Liver (tissue), 9 donors: Measurements from ENCODE around the gene KCTD3. TPM values are rescaled to one million over a fixed set of nuclear protein-coding genes. Genes with fewer than 3 reads are reported as not detected.

Experiments used
- DNase-seq: peaks from one replicate; pipeline ENCODE4 v3.0.0-alpha.2; 2017; ENCODE audit warnings: low spot score
- H3K27ac ChIP-seq, 2 donors: one replicate each; pipeline ENCODE4 v1.7.0; 2013; ENCODE audit warnings: inconsistent platforms in 2 of 2, low read length in 2 of 2, control low read depth in 1 of 2, low read depth in 1 of 2, mild to moderate bottlenecking in 1 of 2
- H3K27me3 ChIP-seq, 4 donors: one replicate each; pipeline versions ENCODE4 v1.6.1 to v1.7.0; 2013; ENCODE audit warnings: low read length in 3 of 4, inconsistent platforms in 1 of 4, mild to moderate bottlenecking in 1 of 4, moderate library complexity in 1 of 4; ENCODE audit not compliant: control insufficient read depth in 4 of 4, insufficient read depth in 4 of 4
- H3K36me3 ChIP-seq, 4 donors: one replicate each; pipeline versions ENCODE4 v1.6.1 to v1.7.0; 2013; ENCODE audit warnings: low read length in 3 of 4, mild to moderate bottlenecking in 3 of 4, low read depth in 1 of 4, moderate library complexity in 1 of 4; ENCODE audit not compliant: control insufficient read depth in 4 of 4, insufficient read depth in 3 of 4
- H3K4me1 ChIP-seq, 4 donors: one replicate each; pipeline versions ENCODE4 v1.6.1 to v1.7.0; 2013; ENCODE audit warnings: low read length in 3 of 4, mild to moderate bottlenecking in 3 of 4, moderate library complexity in 1 of 4; ENCODE audit not compliant: control insufficient read depth in 4 of 4, insufficient read depth in 4 of 4
- H3K4me3 ChIP-seq, 3 donors: one replicate each; pipeline versions ENCODE4 v1.6.1 to v1.7.0; 2013; ENCODE audit warnings: low read length in 3 of 3, control low read depth in 1 of 3, low read depth in 1 of 3, mild to moderate bottlenecking in 1 of 3
- H3K9ac ChIP-seq, 2 donors: one replicate each; pipeline ENCODE4 v1.7.0; 2013; ENCODE audit warnings: low read length in 2 of 2, mild to moderate bottlenecking in 2 of 2, moderate library complexity in 2 of 2, control low read depth in 1 of 2, low read depth in 1 of 2
- H3K9me3 ChIP-seq, 4 donors: one replicate each; pipeline versions ENCODE4 v1.6.1 to v1.7.0; 2013; ENCODE audit warnings: low read length in 3 of 4; ENCODE audit not compliant: control insufficient read depth in 4 of 4
- FOXA1 ChIP-seq: IDR thresholded peaks from 2 replicates; pipeline ENCODE4 v1.6.1; 2016; ENCODE audit warnings: antibody characterized with exemption
- FOXA2 ChIP-seq: IDR thresholded peaks from 2 replicates; pipeline ENCODE4 v1.6.1; 2016; ENCODE audit warnings: antibody characterized with exemption
- GABPA ChIP-seq, 2 donors: IDR thresholded peaks in 1 of 2; conservative IDR thresholded peaks in 1 of 2; 2 replicates each; pipeline ENCODE4 v1.6.1; 2016; ENCODE audit warnings: antibody characterized with exemption in 2 of 2, mild to moderate bottlenecking in 1 of 2, moderate library complexity in 1 of 2
- NR2F2 ChIP-seq: IDR thresholded peaks from 2 replicates; pipeline ENCODE4 v1.6.1; 2016; ENCODE audit warnings: antibody characterized with exemption
- RXRA ChIP-seq, 2 donors: IDR thresholded peaks; 2 replicates each; pipeline ENCODE4 v1.6.1; 2017 to 2018; ENCODE audit warnings: antibody characterized with exemption in 2 of 2, mild to moderate bottlenecking in 1 of 2
- SP1 ChIP-seq: IDR thresholded peaks from 2 replicates; pipeline ENCODE4 v1.6.1; 2018; ENCODE audit warnings: antibody characterized with exemption, mild to moderate bottlenecking
- TAF1 ChIP-seq: conservative IDR thresholded peaks from 2 replicates; pipeline ENCODE4 v1.6.1; 2016; ENCODE audit warnings: antibody characterized with exemption, mild to moderate bottlenecking
- YY1 ChIP-seq: IDR thresholded peaks from 2 replicates; pipeline ENCODE4 v1.6.1; 2016; ENCODE audit warnings: antibody characterized with exemption, mild to moderate bottlenecking
- WGBS: extraction: QIAGEN DNeasy Blood & Tissue Kit; methylation state at CpG from one replicate; pipeline ENCODE4 v1.1.7; 2013; 5-methylcytosine and 5-hydroxymethylcytosine counted together
- polyA plus RNA-seq, 2 donors: library from polyadenylated mRNA; stranded (reverse) in 1 of 2; unstranded in 1 of 2; fragments of 200-250 nt in 1 of 2; fragments of >200 nt in 1 of 2; fragmentation: Nextera tagmentation in 1 of 2; extraction: Ambion mirVana in 1 of 2; gene quantifications; one replicate each; pipeline versions ENCODE4 v1.2.1 to v1.2.3, GENCODE V29; 2013 to 2015
- total RNA-seq, 2 donors: library from RNA; depleted of rRNA; stranded (reverse); fragments of >200 nt; gene quantifications; one replicate each; pipeline ENCODE4 v1.2.3, GENCODE V29; 2014
- TF ChIP-seq, protein P1 (sequence below): IDR thresholded peaks from 2 replicates; pipeline ENCODE4 v1.6.1; 2016; ENCODE audit warnings: antibody characterized with exemption
- TF ChIP-seq, protein P2 (sequence below): IDR thresholded peaks from 2 replicates; pipeline ENCODE4 v1.6.1; 2016; ENCODE audit warnings: antibody characterized with exemption
- TF ChIP-seq, protein P3 (sequence below): fragments of 150-350 bp; IDR thresholded peaks from 2 replicates; pipeline ENCODE4 v1.5.1; 2017; ENCODE audit warnings: improper control_type of control experiment, low read depth, low read length; ENCODE audit not compliant: missing input control
- TF ChIP-seq, protein P4 (sequence below): IDR thresholded peaks from 2 replicates; pipeline ENCODE4 v1.6.1; 2016; ENCODE audit warnings: antibody characterized with exemption, mild to moderate bottlenecking
- donor health status: healthy.
- donor health status: healthy.
- donor health status: healthy.
- donor health status: healthy.
- donor health status: healthy.

Gene KCTD3
- total and polyA plus RNA-seq, 4 donors: 20.8 to 58.7 (median 26.1) TPM

DNA sequence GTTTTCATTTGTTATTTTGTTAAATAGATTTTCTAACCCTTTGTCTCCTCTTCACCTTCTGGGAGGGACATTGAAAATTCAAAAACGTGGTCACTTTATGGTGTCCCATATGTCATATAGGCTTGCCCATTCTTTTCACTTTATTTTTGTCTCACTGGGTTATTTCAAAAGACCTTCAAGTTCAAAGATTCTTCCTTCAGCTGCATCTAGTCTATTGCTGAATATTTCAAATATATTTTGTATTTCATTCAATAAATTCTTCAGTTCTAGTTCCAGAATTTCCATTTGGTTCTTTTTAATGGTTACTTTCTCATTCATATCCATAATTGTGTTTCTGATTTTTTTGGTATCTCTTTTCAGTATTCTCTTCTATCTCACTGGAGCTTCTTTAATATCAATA, 11.6 kb upstream of the KCTD3 start:
- Histone ChIP-seq H3K4me1 (peaks cover 1 to 7% (median 4%) of the 10 kb centered on the region in 4 donors), H3K9ac (no peak overlapping the region), H3K9me3 (no peaks in the 10 kb centered on the region), H3K27me3 (no peaks in the 10 kb centered on the region), H3K27ac (no peak overlapping the region), H3K4me3 (no peak overlapping the region), H3K36me3 (no peaks in the 10 kb centered on the region)
- 73% methylated on average over 1 of the region's 1 CpG for WGBS
- DNase-seq: no peak
- no peak for TF ChIP-seq RXRA (IDR thresholded peaks at IDR 0.05)
- no peak for TF ChIP-seq YY1

DNA sequence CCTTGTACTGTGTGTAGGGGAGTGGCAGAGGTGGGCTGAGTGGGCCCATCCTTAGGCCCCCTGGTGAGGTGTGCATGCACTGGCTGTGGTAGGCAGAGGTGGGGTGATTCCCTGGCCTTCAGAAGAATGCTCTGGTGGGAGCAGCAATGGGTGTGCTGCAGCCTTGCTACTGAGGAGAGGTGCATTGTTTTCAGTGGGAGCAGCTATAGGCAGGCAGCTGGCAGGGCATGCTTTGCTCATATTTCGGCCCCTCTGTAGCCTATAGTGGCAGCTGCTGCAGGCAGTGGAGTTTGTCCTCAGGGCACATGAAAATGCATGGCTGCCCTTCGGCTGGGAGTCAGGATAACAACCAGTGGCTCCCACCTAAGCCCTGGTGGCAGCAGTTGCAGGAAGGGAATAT, 10.1 kb upstream of the KCTD3 start:
- H3K4me1 ChIP-seq: peaks cover 1 to 7% (median 4%) of the 10 kb centered on the region in 4 donors
- DNase-seq: no peak
- no peaks in the 10 kb centered on the region for H3K9me3 ChIP-seq
- H3K9ac ChIP-seq: no peak overlapping the region
- WGBS: 92% methylated on average over 2 of the region's 2 CpGs
- H3K36me3 ChIP-seq: no peaks in the 10 kb centered on the region
- no peak overlapping the region for H3K27ac ChIP-seq
- no peaks in the 10 kb centered on the region for H3K27me3 ChIP-seq
- H3K4me3 ChIP-seq: no peak overlapping the region
- no peak for TF ChIP-seq SP1
- TF ChIP-seq, protein P1, sequence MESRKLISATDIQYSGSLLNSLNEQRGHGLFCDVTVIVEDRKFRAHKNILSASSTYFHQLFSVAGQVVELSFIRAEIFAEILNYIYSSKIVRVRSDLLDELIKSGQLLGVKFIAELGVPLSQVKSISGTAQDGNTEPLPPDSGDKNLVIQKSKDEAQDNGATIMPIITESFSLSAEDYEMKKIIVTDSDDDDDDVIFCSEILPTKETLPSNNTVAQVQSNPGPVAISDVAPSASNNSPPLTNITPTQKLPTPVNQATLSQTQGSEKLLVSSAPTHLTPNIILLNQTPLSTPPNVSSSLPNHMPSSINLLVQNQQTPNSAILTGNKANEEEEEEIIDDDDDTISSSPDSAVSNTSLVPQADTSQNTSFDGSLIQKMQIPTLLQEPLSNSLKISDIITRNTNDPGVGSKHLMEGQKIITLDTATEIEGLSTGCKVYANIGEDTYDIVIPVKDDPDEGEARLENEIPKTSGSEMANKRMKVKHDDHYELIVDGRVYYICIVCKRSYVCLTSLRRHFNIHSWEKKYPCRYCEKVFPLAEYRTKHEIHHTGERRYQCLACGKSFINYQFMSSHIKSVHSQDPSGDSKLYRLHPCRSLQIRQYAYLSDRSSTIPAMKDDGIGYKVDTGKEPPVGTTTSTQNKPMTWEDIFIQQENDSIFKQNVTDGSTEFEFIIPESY: no peak

DNA sequence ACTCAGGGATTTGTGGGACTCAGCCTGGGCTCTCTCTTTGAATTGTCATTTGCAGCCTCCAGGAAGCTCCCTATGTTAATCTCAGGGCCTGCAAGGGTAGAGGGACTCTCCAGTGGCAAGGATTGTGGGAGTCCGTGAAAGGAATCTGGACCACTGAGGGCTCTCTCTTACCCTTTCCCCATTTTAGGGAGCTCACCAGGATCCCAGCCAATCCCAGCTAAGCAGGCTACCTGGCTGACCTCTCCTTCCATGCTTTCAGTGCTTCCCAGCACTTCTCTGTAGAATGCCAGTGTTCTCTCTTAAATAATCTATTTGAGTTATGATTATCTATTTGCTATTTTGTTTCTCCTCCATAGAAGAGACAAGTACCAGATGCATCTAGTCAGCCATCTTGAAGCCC, 9.6 kb upstream of the KCTD3 start:
- Histone ChIP-seq H3K9ac (no peak overlapping the region), H3K9me3 (no peaks in the 10 kb centered on the region), H3K27me3 (no peaks in the 10 kb centered on the region), H3K4me1 (peaks cover 1 to 7% (median 4%) of the 10 kb centered on the region in 4 donors), H3K27ac (no peak overlapping the region), H3K4me3 (no peak overlapping the region), H3K36me3 (no peaks in the 10 kb centered on the region)
- no peak for DNase-seq
- TF ChIP-seq, protein P1: no peak
- no peak for TF ChIP-seq FOXA2
- TF ChIP-seq FOXA1: no peak
- TF ChIP-seq GABPA (IDR thresholded peaks at IDR 0.05 in 1 of 2, conservative IDR thresholded peaks at IDR 0.05 in 1 of 2): no peak
- TF ChIP-seq YY1: no peak
- TF ChIP-seq SP1: no peak
- TF ChIP-seq, protein P2, sequence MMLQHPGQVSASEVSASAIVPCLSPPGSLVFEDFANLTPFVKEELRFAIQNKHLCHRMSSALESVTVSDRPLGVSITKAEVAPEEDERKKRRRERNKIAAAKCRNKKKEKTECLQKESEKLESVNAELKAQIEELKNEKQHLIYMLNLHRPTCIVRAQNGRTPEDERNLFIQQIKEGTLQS: no peak
- no peak for TF ChIP-seq NR2F2
- TF ChIP-seq, protein P3, sequence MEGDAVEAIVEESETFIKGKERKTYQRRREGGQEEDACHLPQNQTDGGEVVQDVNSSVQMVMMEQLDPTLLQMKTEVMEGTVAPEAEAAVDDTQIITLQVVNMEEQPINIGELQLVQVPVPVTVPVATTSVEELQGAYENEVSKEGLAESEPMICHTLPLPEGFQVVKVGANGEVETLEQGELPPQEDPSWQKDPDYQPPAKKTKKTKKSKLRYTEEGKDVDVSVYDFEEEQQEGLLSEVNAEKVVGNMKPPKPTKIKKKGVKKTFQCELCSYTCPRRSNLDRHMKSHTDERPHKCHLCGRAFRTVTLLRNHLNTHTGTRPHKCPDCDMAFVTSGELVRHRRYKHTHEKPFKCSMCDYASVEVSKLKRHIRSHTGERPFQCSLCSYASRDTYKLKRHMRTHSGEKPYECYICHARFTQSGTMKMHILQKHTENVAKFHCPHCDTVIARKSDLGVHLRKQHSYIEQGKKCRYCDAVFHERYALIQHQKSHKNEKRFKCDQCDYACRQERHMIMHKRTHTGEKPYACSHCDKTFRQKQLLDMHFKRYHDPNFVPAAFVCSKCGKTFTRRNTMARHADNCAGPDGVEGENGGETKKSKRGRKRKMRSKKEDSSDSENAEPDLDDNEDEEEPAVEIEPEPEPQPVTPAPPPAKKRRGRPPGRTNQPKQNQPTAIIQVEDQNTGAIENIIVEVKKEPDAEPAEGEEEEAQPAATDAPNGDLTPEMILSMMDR: no peak
- TF ChIP-seq, protein P4, sequence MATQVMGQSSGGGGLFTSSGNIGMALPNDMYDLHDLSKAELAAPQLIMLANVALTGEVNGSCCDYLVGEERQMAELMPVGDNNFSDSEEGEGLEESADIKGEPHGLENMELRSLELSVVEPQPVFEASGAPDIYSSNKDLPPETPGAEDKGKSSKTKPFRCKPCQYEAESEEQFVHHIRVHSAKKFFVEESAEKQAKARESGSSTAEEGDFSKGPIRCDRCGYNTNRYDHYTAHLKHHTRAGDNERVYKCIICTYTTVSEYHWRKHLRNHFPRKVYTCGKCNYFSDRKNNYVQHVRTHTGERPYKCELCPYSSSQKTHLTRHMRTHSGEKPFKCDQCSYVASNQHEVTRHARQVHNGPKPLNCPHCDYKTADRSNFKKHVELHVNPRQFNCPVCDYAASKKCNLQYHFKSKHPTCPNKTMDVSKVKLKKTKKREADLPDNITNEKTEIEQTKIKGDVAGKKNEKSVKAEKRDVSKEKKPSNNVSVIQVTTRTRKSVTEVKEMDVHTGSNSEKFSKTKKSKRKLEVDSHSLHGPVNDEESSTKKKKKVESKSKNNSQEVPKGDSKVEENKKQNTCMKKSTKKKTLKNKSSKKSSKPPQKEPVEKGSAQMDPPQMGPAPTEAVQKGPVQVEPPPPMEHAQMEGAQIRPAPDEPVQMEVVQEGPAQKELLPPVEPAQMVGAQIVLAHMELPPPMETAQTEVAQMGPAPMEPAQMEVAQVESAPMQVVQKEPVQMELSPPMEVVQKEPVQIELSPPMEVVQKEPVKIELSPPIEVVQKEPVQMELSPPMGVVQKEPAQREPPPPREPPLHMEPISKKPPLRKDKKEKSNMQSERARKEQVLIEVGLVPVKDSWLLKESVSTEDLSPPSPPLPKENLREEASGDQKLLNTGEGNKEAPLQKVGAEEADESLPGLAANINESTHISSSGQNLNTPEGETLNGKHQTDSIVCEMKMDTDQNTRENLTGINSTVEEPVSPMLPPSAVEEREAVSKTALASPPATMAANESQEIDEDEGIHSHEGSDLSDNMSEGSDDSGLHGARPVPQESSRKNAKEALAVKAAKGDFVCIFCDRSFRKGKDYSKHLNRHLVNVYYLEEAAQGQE: no peak
- TF ChIP-seq TAF1: no peak
- WGBS: 93% methylated on average over 1 of the region's 1 CpG
